OCI-LY1 (cell line): Measurements from ENCODE around the gene CDK9.

Experiments used
- H2AFZ ChIP-seq: fragments of 200-600 bp; sonication (generic), shearing (Covaris generic); 2 replicates; pipeline ENCODE4 v1.6.0; 2014; ENCODE audit warnings: antibody characterized with exemption, mild to moderate bottlenecking, low read length
- H3F3A ChIP-seq: fragments of 200-600 bp; sonication (generic), shearing (Covaris generic); 2 replicates; pipeline ENCODE4 v1.6.0; 2014; ENCODE audit warnings: mild to moderate bottlenecking, antibody characterized with exemption, low read length, moderate library complexity; ENCODE audit not compliant: insufficient read depth
- H3K27ac ChIP-seq: fragments of 200-600 bp; sonication (generic); 2 replicates; pipeline ENCODE4 v1.5.1; 2014; ENCODE audit warnings: low read length, mixed run types, mild to moderate bottlenecking, low read depth; ENCODE audit not compliant: poor library complexity, severe bottlenecking
- H3K27me3 ChIP-seq: fragments of 200-600 bp; sonication (generic); 2 replicates; pipeline ENCODE4 v1.6.0; 2014; ENCODE audit warnings: antibody characterized with exemption, mild to moderate bottlenecking, low read length, moderate library complexity; ENCODE audit not compliant: insufficient read depth
- H3K36me3 ChIP-seq: fragments of 200-600 bp; sonication (generic); 2 replicates; pipeline ENCODE4 v1.6.1; 2014; ENCODE audit warnings: mild to moderate bottlenecking, antibody characterized with exemption, low read length, moderate library complexity, mixed read lengths; ENCODE audit not compliant: insufficient read depth
- H3K4me1 ChIP-seq: fragments of 200-600 bp; sonication (generic); 2 replicates; pipeline ENCODE4 v1.5.1; 2014; ENCODE audit warnings: mild to moderate bottlenecking, low read length, moderate library complexity; ENCODE audit not compliant: insufficient read depth, severe bottlenecking
- H3K4me2 ChIP-seq: fragments of 200-600 bp; sonication (generic), shearing (Covaris generic); 2 replicates; pipeline ENCODE4 v1.6.1; 2014; ENCODE audit warnings: low read length
- H3K4me3 ChIP-seq: fragments of 200-600 bp; sonication (generic); 2 replicates; pipeline ENCODE4 v1.5.1; 2014; ENCODE audit warnings: low read length, low read depth, mild to moderate bottlenecking, mixed read lengths; ENCODE audit not compliant: poor library complexity, severe bottlenecking
- H3K79me2 ChIP-seq: fragments of 200-600 bp; shearing (Covaris generic); 2 replicates; pipeline ENCODE4 v1.6.1; 2016; ENCODE audit warnings: mixed run types, low read length, mixed read lengths; ENCODE audit not compliant: insufficient read depth
- H3K9ac ChIP-seq: fragments of 200-600 bp; sonication (generic), shearing (Covaris generic); 2 replicates; pipeline ENCODE4 v1.6.1; 2014; ENCODE audit warnings: mild to moderate bottlenecking, low read length, mixed read lengths
- H3K9me2 ChIP-seq: fragments of 200-600 bp; sonication (generic), shearing (Covaris generic); 2 replicates; pipeline ENCODE4 v1.6.1; 2014; ENCODE audit warnings: low read depth, mild to moderate bottlenecking, low read length, mixed read lengths
- H3K9me3 ChIP-seq: fragments of 200-600 bp; shearing (Covaris generic); 2 replicates; pipeline ENCODE4 v1.6.1; 2014; ENCODE audit warnings: low read length, mixed read lengths
- H4K20me1 ChIP-seq: fragments of 200-600 bp; sonication (generic), shearing (Covaris generic); 2 replicates; pipeline ENCODE4 v1.6.0; 2016; ENCODE audit warnings: mild to moderate bottlenecking, low read length; ENCODE audit not compliant: insufficient read depth
- CTCF ChIP-seq: fragments of 200-600 bp; sonication (generic), shearing (Covaris generic); IDR thresholded peaks from 2 replicates; pipeline ENCODE4 v1.5.1; 2017; ENCODE audit warnings: mild to moderate bottlenecking, antibody characterized with exemption, low read length, moderate library complexity, mixed read lengths
- EZH2 ChIP-seq: fragments of 200-600 bp; sonication (generic), shearing (Covaris generic); IDR thresholded peaks from 2 replicates; pipeline ENCODE4 v1.8.0; 2017; ENCODE audit warnings: borderline replicate concordance, mixed run types, mild to moderate bottlenecking, antibody characterized with exemption, low read length, moderate library complexity, mixed read lengths

CDK9 gene

GRCh38 chr9:127788337-127789011, 2.6 kb downstream of the CDK9 start:
- no peaks in the 10 kb centered on the region for H4K20me1 ChIP-seq
- no peaks in the 10 kb centered on the region for H3K27me3 ChIP-seq
- peaks cover 9% of the 10 kb centered on the region for H3F3A ChIP-seq
- H3K9me2 ChIP-seq, result no peaks in the 10 kb centered on the region
- peaks cover 10% of the 10 kb centered on the region; the same call in 1 of the 2 replicates for H3K79me2 ChIP-seq
- no peaks in the 10 kb centered on the region for H3K9me3 ChIP-seq
- peaks cover 23% of the 10 kb centered on the region for H3K4me1 ChIP-seq
- TF ChIP-seq EZH2 (no peak), CTCF (no peak)
- H3K4me3 ChIP-seq, result no peak overlapping the region
- H3K9ac ChIP-seq, result no peak overlapping the region
- no peak overlapping the region for H3K4me2 ChIP-seq
- no peak overlapping the region for H3K27ac ChIP-seq
- no peak overlapping the region for H2AFZ ChIP-seq
- H3K36me3 ChIP-seq, result peaks cover 63% of the 10 kb centered on the region

GRCh38 chr9:127789179-127789578, 3.3 kb downstream of the CDK9 start:
- Histone ChIP-seq H4K20me1 (no peaks in the 10 kb centered on the region), H3K79me2 (peaks cover 10% of the 10 kb centered on the region; the same call in 1 of the 2 replicates)

GRCh38 chr9:127790094-127790855, 4.4 kb downstream of the CDK9 start:
- Histone ChIP-seq H3K4me1 (peaks cover 15% of the 10 kb centered on the region), H3K27ac (no peak overlapping the region), H3K4me3 (no peak overlapping the region), H3K27me3 (no peaks in the 10 kb centered on the region), H3K4me2 (no peak overlapping the region), H4K20me1 (no peaks in the 10 kb centered on the region), H3K36me3 (peaks cover 69% of the 10 kb centered on the region), H3F3A (peaks cover 9% of the 10 kb centered on the region), H3K9me3 (no peaks in the 10 kb centered on the region), H3K9ac (no peak overlapping the region), H3K79me2 (peaks cover 10% of the 10 kb centered on the region; the same call in 1 of the 2 replicates), H3K9me2 (no peaks in the 10 kb centered on the region), H2AFZ (no peak overlapping the region)
- TF ChIP-seq CTCF, result no peak

More at GRCh38 chr9:127789179-127789578, 3.3 kb downstream of the CDK9 start:
- no peaks in the 10 kb centered on the region for H3K9me3 ChIP-seq
- H3K4me3 ChIP-seq, result no peak overlapping the region
- H3F3A ChIP-seq, result peaks cover 9% of the 10 kb centered on the region
- no peak overlapping the region for H2AFZ ChIP-seq
- TF ChIP-seq CTCF, result no peak
- no peak for TF ChIP-seq EZH2
- H3K9ac ChIP-seq, result no peak overlapping the region
- peaks cover 16% of the 10 kb centered on the region for H3K4me1 ChIP-seq
- no peak overlapping the region for H3K27ac ChIP-seq
- no peaks in the 10 kb centered on the region for H3K9me2 ChIP-seq
- H3K36me3 ChIP-seq, result peaks cover 63% of the 10 kb centered on the region
- no peaks in the 10 kb centered on the region for H3K27me3 ChIP-seq
- no peak overlapping the region for H3K4me2 ChIP-seq
